Measurements from ENCODE around the gene SRRM1. TPM values are rescaled to one million over a fixed set of nuclear protein-coding genes. Genes with fewer than 3 reads are reported as not detected.
A peak's percentile ranks its signal among the peaks of the same experiment; 100 is the strongest.

The SRRM1 gene
- total and polyA plus RNA-seq, 9 donors: 30.4 to 116 (median 77.7) TPM

GRCh38 chr1:24640288-24640687 lies 2.8 kb upstream of the SRRM1 start:
- Histone ChIP-seq H3K27me3 (ENCODE audit: control insufficient read depth, insufficient read depth, low read length) (peaks cover 3% of the 10 kb centered on the region), H3K4me1 (ENCODE audit: control insufficient read depth, insufficient read depth, low read length) (peaks cover 11% of the 10 kb centered on the region), H3K36me3 (ENCODE audit: control insufficient read depth, insufficient read depth, low read length) (peaks cover 2% of the 10 kb centered on the region), H3K4me3 (ENCODE audit: low read length) (no peak overlapping the region), H3K27ac (ENCODE audit: low read length) (no peak overlapping the region), H3K9me3 (replicated peaks; ENCODE audit: control insufficient read depth, low read depth, low read length) (no peaks in the 10 kb centered on the region)
- 73% methylated on average over 2 of the region's 7 CpGs for WGBS (ENCODE audit: insufficient coverage)
- peak; percentile 15 for DNase-seq

GRCh38 chr1:24641646-24642151 lies 1.4 kb upstream of the SRRM1 start:
- Histone ChIP-seq H3K36me3 (ENCODE audit: control insufficient read depth, insufficient read depth, low read length) (peaks cover 2% of the 10 kb centered on the region), H3K9me3 (replicated peaks; ENCODE audit: control insufficient read depth, low read depth, low read length) (no peaks in the 10 kb centered on the region), H3K27me3 (ENCODE audit: control insufficient read depth, insufficient read depth, low read length) (peaks cover 3% of the 10 kb centered on the region), H3K27ac (ENCODE audit: low read length) (peak overlapping the region; percentile 100), H3K4me1 (ENCODE audit: control insufficient read depth, insufficient read depth, low read length) (peaks cover 11% of the 10 kb centered on the region), H3K4me3 (ENCODE audit: low read length) (peak overlapping the region; percentile 97)
- peak; percentile 88 for DNase-seq
- WGBS (ENCODE audit: insufficient coverage): 30% methylated on average over 10 of the region's 24 CpGs

GRCh38 chr1:24643363-24644099 lies 429 bp downstream of the SRRM1 start:
- Histone ChIP-seq H3K4me3 (ENCODE audit: low read length) (peak overlapping the region; percentile 81), H3K9me3 (replicated peaks; ENCODE audit: control insufficient read depth, low read depth, low read length) (no peaks in the 10 kb centered on the region), H3K27me3 (ENCODE audit: control insufficient read depth, insufficient read depth, low read length) (no peaks in the 10 kb centered on the region), H3K36me3 (ENCODE audit: control insufficient read depth, insufficient read depth, low read length) (peaks cover 11% of the 10 kb centered on the region), H3K27ac (ENCODE audit: low read length) (peak overlapping the region; percentile 91), H3K4me1 (ENCODE audit: control insufficient read depth, insufficient read depth, low read length) (peaks cover 11% of the 10 kb centered on the region)
- 1% methylated on average over 26 of the region's 53 CpGs for WGBS (ENCODE audit: insufficient coverage)
- DNase-seq: peak; percentile 55

- DNase-seq: no peak
- WGBS (ENCODE audit: insufficient coverage): under 1% methylated on average over 8 of the region's 9 CpGs
- Histone ChIP-seq H3K4me1 (ENCODE audit: control insufficient read depth, insufficient read depth, low read length) (peaks cover 11% of the 10 kb centered on the region), H3K36me3 (ENCODE audit: control insufficient read depth, insufficient read depth, low read length) (peaks cover 16% of the 10 kb centered on the region), H3K27ac (ENCODE audit: low read length) (peak overlapping the region; percentile 91), H3K27me3 (ENCODE audit: control insufficient read depth, insufficient read depth, low read length) (no peaks in the 10 kb centered on the region), H3K4me3 (ENCODE audit: low read length) (peak overlapping the region; percentile 81), H3K9me3 (replicated peaks; ENCODE audit: control insufficient read depth, low read depth, low read length) (no peaks in the 10 kb centered on the region)
These were observed 940 bp downstream of the SRRM1 start for GRCh38 chr1:24644100-24644384.

- WGBS (ENCODE audit: insufficient coverage): no CpG with 5 or more reads among the region's 5 CpGs
- Histone ChIP-seq H3K4me1 (ENCODE audit: control insufficient read depth, insufficient read depth, low read length) (peaks cover 2% of the 10 kb centered on the region), H3K27ac (ENCODE audit: low read length) (no peak overlapping the region), H3K9me3 (replicated peaks; ENCODE audit: control insufficient read depth, low read depth, low read length) (no peaks in the 10 kb centered on the region), H3K36me3 (ENCODE audit: control insufficient read depth, insufficient read depth, low read length) (peaks cover 38% of the 10 kb centered on the region), H3K27me3 (ENCODE audit: control insufficient read depth, insufficient read depth, low read length) (no peaks in the 10 kb centered on the region), H3K4me3 (ENCODE audit: low read length) (no peak overlapping the region)
- DNase-seq: no peak
These were observed 5.8 kb downstream of the SRRM1 start for GRCh38 chr1:24648919-24649318.

GRCh38 chr1:24652382-24652781 lies 9.3 kb downstream of the SRRM1 start:
- Histone ChIP-seq H3K27me3 (ENCODE audit: control insufficient read depth, insufficient read depth, low read length) (no peaks in the 10 kb centered on the region), H3K27ac (ENCODE audit: low read length) (no peak overlapping the region), H3K36me3 (ENCODE audit: control insufficient read depth, insufficient read depth, low read length) (peaks cover 61% of the 10 kb centered on the region), H3K4me3 (ENCODE audit: low read length) (no peak overlapping the region), H3K4me1 (ENCODE audit: control insufficient read depth, insufficient read depth, low read length) (no peaks in the 10 kb centered on the region), H3K9me3 (replicated peaks; ENCODE audit: control insufficient read depth, low read depth, low read length) (no peaks in the 10 kb centered on the region)
- WGBS (ENCODE audit: insufficient coverage): no CpG with 5 or more reads among the region's 13 CpGs
- no peak for DNase-seq

- Histone ChIP-seq H3K4me3 (ENCODE audit: low read length) (no peak overlapping the region), H3K4me1 (ENCODE audit: control insufficient read depth, insufficient read depth, low read length) (no peaks in the 10 kb centered on the region), H3K36me3 (ENCODE audit: control insufficient read depth, insufficient read depth, low read length) (peaks cover 53% of the 10 kb centered on the region), H3K27me3 (ENCODE audit: control insufficient read depth, insufficient read depth, low read length) (no peaks in the 10 kb centered on the region), H3K9me3 (replicated peaks; ENCODE audit: control insufficient read depth, low read depth, low read length) (no peaks in the 10 kb centered on the region), H3K27ac (ENCODE audit: low read length) (no peak overlapping the region)
- no CpG with 5 or more reads among the region's 3 CpGs for WGBS (ENCODE audit: insufficient coverage)
- DNase-seq: no peak
These were observed 10.9 kb downstream of the SRRM1 start for GRCh38 chr1:24654010-24654409.

- H3K4me1 ChIP-seq (ENCODE audit: control insufficient read depth, insufficient read depth, low read length): no peaks in the 10 kb centered on the region
- no peak overlapping the region for H3K27ac ChIP-seq (ENCODE audit: low read length)
- no CpG with 5 or more reads among the region's 1 CpG for WGBS (ENCODE audit: insufficient coverage)
- no peaks in the 10 kb centered on the region for H3K9me3 ChIP-seq (replicated peaks; ENCODE audit: control insufficient read depth, low read depth, low read length)
- DNase-seq: no peak
- no peak overlapping the region for H3K4me3 ChIP-seq (ENCODE audit: low read length)
- H3K36me3 ChIP-seq (ENCODE audit: control insufficient read depth, insufficient read depth, low read length): peaks cover 49% of the 10 kb centered on the region
- H3K27me3 ChIP-seq (ENCODE audit: control insufficient read depth, insufficient read depth, low read length): no peaks in the 10 kb centered on the region
These were observed 12.9 kb downstream of the SRRM1 start for GRCh38 chr1:24656046-24656445.

GRCh38 chr1:24657781-24658180 lies 14.7 kb downstream of the SRRM1 start:
- H3K4me3 ChIP-seq (ENCODE audit: low read length): no peak overlapping the region
- WGBS (ENCODE audit: insufficient coverage): no CpG with 5 or more reads among the region's 3 CpGs
- H3K27me3 ChIP-seq (ENCODE audit: control insufficient read depth, insufficient read depth, low read length): no peaks in the 10 kb centered on the region
- peaks cover 49% of the 10 kb centered on the region for H3K36me3 ChIP-seq (ENCODE audit: control insufficient read depth, insufficient read depth, low read length)
- no peak for DNase-seq
- H3K4me1 ChIP-seq (ENCODE audit: control insufficient read depth, insufficient read depth, low read length): no peaks in the 10 kb centered on the region
- H3K9me3 ChIP-seq (replicated peaks; ENCODE audit: control insufficient read depth, low read depth, low read length): no peaks in the 10 kb centered on the region
- no peak overlapping the region for H3K27ac ChIP-seq (ENCODE audit: low read length)

GRCh38 chr1:24659166-24659904 lies 16.2 kb downstream of the SRRM1 start:
- 100% methylated on average over 1 of the region's 2 CpGs for WGBS (ENCODE audit: insufficient coverage)
- H3K9me3 ChIP-seq (replicated peaks; ENCODE audit: control insufficient read depth, low read depth, low read length): no peaks in the 10 kb centered on the region
- H3K4me1 ChIP-seq (ENCODE audit: control insufficient read depth, insufficient read depth, low read length): no peaks in the 10 kb centered on the region
- peaks cover 55% of the 10 kb centered on the region for H3K36me3 ChIP-seq (ENCODE audit: control insufficient read depth, insufficient read depth, low read length)
- no peak overlapping the region for H3K4me3 ChIP-seq (ENCODE audit: low read length)
- H3K27ac ChIP-seq (ENCODE audit: low read length): no peak overlapping the region
- DNase-seq: no peak
- H3K27me3 ChIP-seq (ENCODE audit: control insufficient read depth, insufficient read depth, low read length): no peaks in the 10 kb centered on the region

Data from muscle of leg (tissue), 11 donors.